Erythroblast (primary cell): ENCODE measurements around the gene ACR.

ENCODE experiments used
- GATA1 ChIP-seq: IDR thresholded peaks from 2 replicates; pipeline ENCODE4 v1.6.1; 2011; ENCODE audit warnings: low read depth, mild to moderate bottlenecking, control low read depth, low read length, moderate library complexity
- POLR2A ChIP-seq: IDR thresholded peaks from 2 replicates; pipeline ENCODE4 v1.6.1; 2011; ENCODE audit warnings: mild to moderate bottlenecking, low read length

DNA sequence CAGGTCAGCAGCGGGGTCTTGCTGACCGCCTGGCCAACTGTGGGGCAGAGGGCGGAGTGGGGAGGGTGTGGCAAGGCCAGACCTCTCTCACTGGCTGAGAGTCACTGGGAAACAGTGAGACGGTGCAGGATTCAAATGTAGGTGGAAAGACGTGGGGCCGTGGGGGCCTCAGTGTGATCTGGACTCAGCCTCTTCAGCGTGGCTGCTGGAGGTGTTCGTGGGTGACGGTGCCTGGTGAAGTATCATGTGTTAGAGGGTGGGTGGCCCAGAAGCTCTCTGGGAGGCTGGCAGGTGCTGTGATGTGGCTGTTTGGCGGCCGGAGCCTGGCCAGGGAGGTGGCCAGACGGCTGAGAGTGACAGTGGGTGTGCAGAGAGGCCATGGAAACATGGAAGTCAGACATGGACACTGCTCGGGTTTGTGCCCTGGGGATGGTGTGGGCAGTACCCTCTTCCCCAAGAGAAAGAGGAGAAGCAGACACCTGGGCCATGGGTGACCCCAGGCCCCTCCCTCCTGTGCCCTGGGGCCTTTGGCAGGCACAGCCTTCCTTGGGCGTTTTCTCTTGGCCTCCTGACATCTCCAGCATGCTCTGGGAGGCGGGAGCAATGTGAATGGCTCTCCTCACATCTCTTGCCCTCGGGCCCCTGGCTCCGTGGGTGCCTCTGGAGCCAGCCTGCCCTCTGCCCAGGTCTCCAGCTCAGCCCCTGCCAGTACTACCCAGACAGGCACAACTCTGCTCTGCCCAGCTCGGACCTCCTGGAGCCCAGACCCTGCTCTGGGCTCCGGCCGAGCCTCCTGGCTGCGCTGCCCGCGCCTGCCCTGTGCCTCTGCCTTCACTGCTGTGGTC is 10.1 kb upstream of the ACR start:
- no peak for TF ChIP-seq GATA1
- TF ChIP-seq POLR2A: no peak
